ENCODE data around the gene ART3. TPM values are rescaled to one million over a fixed set of nuclear protein-coding genes. Genes with fewer than 3 reads are reported as not detected.

Gene ART3, protein sequence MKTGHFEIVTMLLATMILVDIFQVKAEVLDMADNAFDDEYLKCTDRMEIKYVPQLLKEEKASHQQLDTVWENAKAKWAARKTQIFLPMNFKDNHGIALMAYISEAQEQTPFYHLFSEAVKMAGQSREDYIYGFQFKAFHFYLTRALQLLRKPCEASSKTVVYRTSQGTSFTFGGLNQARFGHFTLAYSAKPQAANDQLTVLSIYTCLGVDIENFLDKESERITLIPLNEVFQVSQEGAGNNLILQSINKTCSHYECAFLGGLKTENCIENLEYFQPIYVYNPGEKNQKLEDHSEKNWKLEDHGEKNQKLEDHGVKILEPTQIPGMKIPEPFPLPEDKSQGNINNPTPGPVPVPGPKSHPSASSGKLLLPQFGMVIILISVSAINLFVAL
- total RNA-seq (2021) (not detected in 2 replicates), Bru-seq, nascent RNA (not detected), BruChase-seq, experiment 1, labeled RNA remaining after a 2-hour chase (percentile 2 among the genes with signal in this experiment), BruChase-seq, experiment 2, labeled RNA remaining after a 6-hour chase (percentile 2 among the genes with signal in this experiment)
- long read RNA-seq: 0 reads

DNA sequence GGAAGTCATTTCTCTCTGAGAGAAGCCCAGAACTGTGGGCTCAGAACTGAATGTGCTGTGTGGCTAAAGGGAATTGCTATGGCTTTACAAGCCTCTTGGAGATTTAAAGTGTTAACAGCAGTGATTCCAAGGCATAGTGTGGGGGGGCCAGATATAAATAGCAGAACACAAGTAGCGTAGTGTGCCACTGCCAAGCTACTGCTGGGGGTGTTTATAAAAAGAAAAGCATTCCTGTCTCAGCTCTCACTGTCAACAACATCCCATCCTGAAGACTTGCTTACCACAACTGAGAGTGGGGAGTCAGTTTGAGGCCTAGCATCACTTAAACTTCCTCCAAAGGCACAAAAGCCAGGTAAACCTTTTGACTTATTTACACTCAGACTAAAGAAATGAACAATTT, at the start of gene ART3:
TSS of gene ART3 (plus strand) at position 242 of the 400 bp plus-strand sequence. CDS start 1,181 bp downstream, outside the sequence.
- intact Hi-C loops (cut with micrococcal nuclease; ENCODE audit: unreplicated experiment): no loop called here
- no TSS peak for BruUV-seq (replicated peaks)
- H3K27me3 ChIP-seq (ENCODE audit: insufficient read depth, low read depth): no peaks in the 10 kb centered on the region
- CTCF ChIA-PET: no interaction called here
- H3K4me1 ChIP-seq (replicated peaks; ENCODE audit: insufficient read depth): no peaks in the 10 kb centered on the region
- no peaks in the 10 kb centered on the region for H3K79me2 ChIP-seq (ENCODE audit: low read depth)
- H3K27ac ChIP-seq: no peak within 1 kb of the TSS
- POLR2A ChIA-PET (ENCODE audit: unreplicated experiment): no interaction called here
- no peak for DNase-seq
- TF ChIP-seq, protein P1, sequence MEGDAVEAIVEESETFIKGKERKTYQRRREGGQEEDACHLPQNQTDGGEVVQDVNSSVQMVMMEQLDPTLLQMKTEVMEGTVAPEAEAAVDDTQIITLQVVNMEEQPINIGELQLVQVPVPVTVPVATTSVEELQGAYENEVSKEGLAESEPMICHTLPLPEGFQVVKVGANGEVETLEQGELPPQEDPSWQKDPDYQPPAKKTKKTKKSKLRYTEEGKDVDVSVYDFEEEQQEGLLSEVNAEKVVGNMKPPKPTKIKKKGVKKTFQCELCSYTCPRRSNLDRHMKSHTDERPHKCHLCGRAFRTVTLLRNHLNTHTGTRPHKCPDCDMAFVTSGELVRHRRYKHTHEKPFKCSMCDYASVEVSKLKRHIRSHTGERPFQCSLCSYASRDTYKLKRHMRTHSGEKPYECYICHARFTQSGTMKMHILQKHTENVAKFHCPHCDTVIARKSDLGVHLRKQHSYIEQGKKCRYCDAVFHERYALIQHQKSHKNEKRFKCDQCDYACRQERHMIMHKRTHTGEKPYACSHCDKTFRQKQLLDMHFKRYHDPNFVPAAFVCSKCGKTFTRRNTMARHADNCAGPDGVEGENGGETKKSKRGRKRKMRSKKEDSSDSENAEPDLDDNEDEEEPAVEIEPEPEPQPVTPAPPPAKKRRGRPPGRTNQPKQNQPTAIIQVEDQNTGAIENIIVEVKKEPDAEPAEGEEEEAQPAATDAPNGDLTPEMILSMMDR (conservative IDR thresholded peaks at IDR 0.05): no peak
- TF ChIP-seq EZH2 (IDR thresholded peaks at IDR 0.05; ENCODE audit: low read depth): no peak
- no peak within 1 kb of the TSS for H2AFZ ChIP-seq
- no peaks in the 10 kb centered on the region for H3K9me2 ChIP-seq (ENCODE audit: insufficient read depth)
- H4K20me1 ChIP-seq (ENCODE audit: insufficient read depth): no peaks in the 10 kb centered on the region
- H3K9me3 ChIP-seq (ENCODE audit: insufficient read depth, low read depth): no peaks in the 10 kb centered on the region
- no peak within 1 kb of the TSS for H3K4me2 ChIP-seq
- no peaks in the 10 kb centered on the region for H3F3A ChIP-seq (ENCODE audit: insufficient read depth, low read depth)
- H3K4me3 ChIP-seq: no peak within 1 kb of the TSS
- H3K36me3 ChIP-seq (ENCODE audit: low read depth): no peaks in the 10 kb centered on the region

DNA sequence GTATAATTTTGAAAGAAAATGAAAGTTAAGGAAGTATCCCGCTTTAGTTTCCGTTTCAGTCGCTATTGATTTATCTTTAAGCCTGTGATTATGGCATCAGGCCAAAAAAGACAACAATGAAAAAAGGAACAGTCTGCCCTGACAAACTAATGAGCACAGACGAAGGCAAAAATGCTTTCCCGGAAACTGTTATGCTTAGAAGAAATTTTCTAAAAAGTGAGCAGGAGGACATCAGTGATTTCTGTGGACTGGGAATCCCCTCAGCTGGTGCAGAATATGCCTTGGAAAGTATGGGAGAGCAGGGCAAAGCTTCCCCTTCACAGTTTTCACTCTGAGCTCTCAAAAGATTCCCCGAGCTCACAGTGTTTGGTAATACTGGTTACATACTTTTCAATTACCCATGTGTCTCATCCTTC, 46.2 kb upstream of the ART3 start:
- Histone ChIP-seq H3F3A (ENCODE audit: insufficient read depth, low read depth) (no peaks in the 10 kb centered on the region), H4K20me1 (ENCODE audit: insufficient read depth) (no peaks in the 10 kb centered on the region), H3K9me2 (ENCODE audit: insufficient read depth) (no peaks in the 10 kb centered on the region; the same call in 1 of the 2 replicates), H3K9me3 (ENCODE audit: insufficient read depth, low read depth) (no peaks in the 10 kb centered on the region), H3K27me3 (ENCODE audit: insufficient read depth, low read depth) (no peaks in the 10 kb centered on the region), H3K4me1 (replicated peaks; ENCODE audit: insufficient read depth) (no peaks in the 10 kb centered on the region), H3K4me3 (no peak overlapping the region), H3K79me2 (ENCODE audit: low read depth) (no peaks in the 10 kb centered on the region), H3K36me3 (ENCODE audit: low read depth) (no peaks in the 10 kb centered on the region), H2AFZ (no peak overlapping the region), H3K27ac (no peak overlapping the region), H3K4me2 (no peak overlapping the region)
- DNase-seq: no peak
- BruUV-seq (replicated peaks): no TSS peak
- ChIA-PET POLR2A (ENCODE audit: unreplicated experiment) (no interaction called here), CTCF (no interaction called here)
- TF ChIP-seq EZH2 (IDR thresholded peaks at IDR 0.05; ENCODE audit: low read depth): no peak
- TF ChIP-seq, protein P1 (conservative IDR thresholded peaks at IDR 0.05): no peak
- intact Hi-C loops (cut with micrococcal nuclease; ENCODE audit: unreplicated experiment): no loop called here

DNA sequence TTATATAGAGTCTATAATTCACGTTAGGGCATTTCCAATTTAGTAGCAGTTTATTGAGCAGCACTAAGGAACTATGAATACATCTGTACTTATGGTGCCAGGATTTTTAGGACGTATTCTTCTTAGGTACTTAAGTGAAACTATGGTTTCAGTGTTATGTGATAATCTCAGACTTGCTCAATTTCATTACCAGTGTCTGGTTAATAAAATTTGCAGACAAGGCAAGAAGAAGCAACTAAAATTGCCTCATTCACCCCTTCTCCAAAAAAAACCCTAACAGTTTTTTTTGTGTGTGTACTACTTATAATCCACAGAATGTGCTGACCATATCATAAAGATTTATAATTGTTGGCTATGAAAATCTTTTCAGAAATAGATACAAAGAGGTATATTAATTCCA, 45.2 kb upstream of the ART3 start:
- intact Hi-C loops (cut with micrococcal nuclease; ENCODE audit: unreplicated experiment): no loop called here
- TF ChIP-seq, protein P1 (conservative IDR thresholded peaks at IDR 0.05): no peak
- no peak for TF ChIP-seq EZH2 (IDR thresholded peaks at IDR 0.05; ENCODE audit: low read depth)
- Histone ChIP-seq H3K27me3 (ENCODE audit: insufficient read depth, low read depth) (no peaks in the 10 kb centered on the region), H3K36me3 (ENCODE audit: low read depth) (no peaks in the 10 kb centered on the region), H3K9me3 (ENCODE audit: insufficient read depth, low read depth) (no peaks in the 10 kb centered on the region), H3K27ac (no peak overlapping the region), H4K20me1 (ENCODE audit: insufficient read depth) (no peaks in the 10 kb centered on the region), H2AFZ (no peak overlapping the region), H3K79me2 (ENCODE audit: low read depth) (no peaks in the 10 kb centered on the region), H3K9me2 (ENCODE audit: insufficient read depth) (no peaks in the 10 kb centered on the region; the same call in 1 of the 2 replicates), H3K4me1 (replicated peaks; ENCODE audit: insufficient read depth) (no peaks in the 10 kb centered on the region), H3F3A (ENCODE audit: insufficient read depth, low read depth) (no peaks in the 10 kb centered on the region), H3K4me2 (no peak overlapping the region), H3K4me3 (no peak overlapping the region)
- POLR2A ChIA-PET (ENCODE audit: unreplicated experiment): no interaction called here
- no peak for DNase-seq
- BruUV-seq (replicated peaks): no TSS peak
- CTCF ChIA-PET: no interaction called here
